Lower leg skin (tissue), 3 donors: ENCODE measurements around the gene SMPX.

Source experiments
- POLR2A ChIP-seq, 2 donors: fragments of 450-650 bp; IDR thresholded peaks; one replicate each; pipeline ENCODE4 v1.6.1; 2016 to 2017; ENCODE audit warnings: antibody characterized with exemption in 2 of 2, mild to moderate bottlenecking in 1 of 2, moderate library complexity in 1 of 2
- TF ChIP-seq, protein P1 (sequence below), 3 donors: fragments of 450-650 bp; IDR thresholded peaks; one replicate each; pipeline ENCODE4 v1.5.1; 2016; ENCODE audit warnings: antibody characterized with exemption in 3 of 3, mild to moderate bottlenecking in 3 of 3, moderate library complexity in 2 of 3

DNA sequence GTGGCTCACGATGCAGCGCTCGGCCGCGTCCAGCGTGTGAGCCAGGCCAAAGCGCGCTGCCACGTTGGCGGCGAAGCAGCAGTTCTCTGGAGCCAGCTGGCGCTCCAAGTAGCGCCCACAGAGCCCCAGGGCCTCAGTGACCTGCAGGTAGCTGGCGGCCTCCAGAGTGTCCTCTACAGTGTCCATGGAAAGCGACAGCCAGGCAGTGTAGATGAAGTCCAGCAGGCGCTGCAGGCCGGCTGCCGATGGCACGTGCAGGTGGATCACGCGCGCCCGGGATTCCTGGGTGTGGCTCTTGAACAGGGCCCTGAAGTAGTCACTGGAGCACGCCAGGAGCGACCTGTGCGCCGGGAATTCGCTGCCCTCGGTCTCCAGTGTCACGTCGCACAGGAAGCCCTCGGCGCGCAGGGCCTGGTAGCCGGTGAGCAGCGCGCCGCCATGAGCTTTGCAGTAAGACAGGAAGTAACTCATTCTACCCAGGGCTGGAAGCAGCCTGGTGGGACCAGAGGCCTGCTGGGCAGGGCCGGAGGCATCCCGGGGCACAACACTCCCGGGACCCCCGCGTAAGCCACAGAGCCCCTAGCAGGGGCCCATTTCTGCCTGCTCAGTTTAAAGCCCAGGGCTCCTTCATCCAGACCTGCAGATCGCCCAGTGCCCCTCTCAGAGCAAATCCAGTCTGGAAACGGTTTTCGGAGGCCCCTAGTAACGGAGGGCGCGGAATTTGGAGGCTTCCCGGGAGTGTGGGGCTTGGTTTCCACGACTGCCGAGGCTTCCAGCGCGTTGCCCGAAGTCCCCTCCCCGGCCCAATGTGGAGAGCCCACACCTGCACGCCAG lies 100.4 kb downstream of the SMPX start:
- no peak for TF ChIP-seq POLR2A (IDR thresholded peaks at IDR 0.05)
- TF ChIP-seq, protein P1, sequence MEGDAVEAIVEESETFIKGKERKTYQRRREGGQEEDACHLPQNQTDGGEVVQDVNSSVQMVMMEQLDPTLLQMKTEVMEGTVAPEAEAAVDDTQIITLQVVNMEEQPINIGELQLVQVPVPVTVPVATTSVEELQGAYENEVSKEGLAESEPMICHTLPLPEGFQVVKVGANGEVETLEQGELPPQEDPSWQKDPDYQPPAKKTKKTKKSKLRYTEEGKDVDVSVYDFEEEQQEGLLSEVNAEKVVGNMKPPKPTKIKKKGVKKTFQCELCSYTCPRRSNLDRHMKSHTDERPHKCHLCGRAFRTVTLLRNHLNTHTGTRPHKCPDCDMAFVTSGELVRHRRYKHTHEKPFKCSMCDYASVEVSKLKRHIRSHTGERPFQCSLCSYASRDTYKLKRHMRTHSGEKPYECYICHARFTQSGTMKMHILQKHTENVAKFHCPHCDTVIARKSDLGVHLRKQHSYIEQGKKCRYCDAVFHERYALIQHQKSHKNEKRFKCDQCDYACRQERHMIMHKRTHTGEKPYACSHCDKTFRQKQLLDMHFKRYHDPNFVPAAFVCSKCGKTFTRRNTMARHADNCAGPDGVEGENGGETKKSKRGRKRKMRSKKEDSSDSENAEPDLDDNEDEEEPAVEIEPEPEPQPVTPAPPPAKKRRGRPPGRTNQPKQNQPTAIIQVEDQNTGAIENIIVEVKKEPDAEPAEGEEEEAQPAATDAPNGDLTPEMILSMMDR (IDR thresholded peaks at IDR 0.05) = no peak
